HG03060 (cell line): Measurements from ENCODE around the gene EPHA4.
A peak's percentile ranks its signal among the peaks of the same experiment; 100 is the strongest.

Experiments
- ATAC-seq: cut with Tn5 transposase; IDR thresholded peaks from one replicate; pipeline ENCODE4 v1.9.1; 2021; ENCODE audit warnings: low read depth, moderate number of reproducible peaks; ENCODE audit not compliant: unreplicated experiment

EPHA4 gene

DNA sequence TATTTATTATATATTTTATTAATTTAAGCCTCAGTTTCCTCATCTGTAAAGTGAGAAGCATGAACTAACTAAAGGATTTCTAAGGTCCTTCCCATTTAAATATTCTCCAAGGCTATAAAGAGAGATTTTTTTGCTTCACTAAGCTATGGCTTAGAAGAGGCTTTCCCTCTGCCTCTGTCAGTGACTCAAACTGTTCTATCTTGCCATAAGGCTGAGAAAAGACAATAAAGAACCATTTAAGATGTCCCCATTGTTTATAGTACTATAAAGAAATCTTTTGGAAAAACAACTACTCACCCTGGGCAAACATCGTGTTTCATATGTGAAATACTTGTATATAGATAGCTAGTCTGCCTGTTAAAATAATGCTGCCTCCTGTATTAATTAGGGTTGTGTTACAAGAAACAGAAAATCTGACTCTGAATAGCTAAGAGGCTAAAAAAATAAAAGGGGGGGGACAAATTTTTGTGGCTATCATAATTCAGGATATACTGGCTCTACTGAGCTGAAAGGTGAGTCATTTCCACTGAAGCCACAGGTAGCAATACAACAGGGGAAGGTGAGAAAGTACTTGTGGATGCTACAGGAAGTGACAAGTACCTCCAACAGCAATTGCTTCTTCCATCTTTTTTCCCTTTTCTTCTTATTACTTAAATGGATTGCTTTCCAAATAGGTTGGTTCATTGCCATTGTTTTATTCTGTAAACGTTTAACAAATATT, 25.4 kb downstream of the EPHA4 start:
- no peak for ATAC-seq

DNA sequence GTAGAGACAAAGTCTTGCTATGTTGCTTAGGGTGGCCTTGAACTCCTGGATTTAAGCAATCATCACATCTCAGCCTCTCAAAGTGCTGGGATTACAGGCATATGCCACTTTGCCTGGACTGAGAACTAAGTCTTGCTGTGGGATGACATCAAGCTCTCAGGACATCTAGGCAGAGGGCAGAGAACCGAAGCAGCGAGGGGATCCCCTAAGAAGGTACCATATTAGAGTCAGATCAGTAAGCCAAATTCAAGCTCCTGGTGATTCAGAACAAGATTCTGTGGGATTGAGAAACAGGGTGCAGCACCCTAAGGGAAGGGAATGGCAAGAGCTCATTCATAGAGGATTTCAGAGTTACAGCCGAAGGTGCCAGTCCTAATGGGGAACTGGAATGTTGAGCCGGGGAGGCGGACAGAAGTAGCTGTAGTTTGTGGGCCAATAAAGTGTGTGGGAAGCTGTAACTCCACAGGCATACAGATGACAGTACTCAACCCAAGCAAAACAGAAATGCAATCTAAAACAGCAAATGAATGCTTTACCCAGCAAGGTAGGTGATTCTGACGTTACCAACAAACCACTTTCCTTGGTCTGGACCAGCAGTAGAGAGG, 30.9 kb downstream of the EPHA4 start:
- no peak for ATAC-seq

DNA sequence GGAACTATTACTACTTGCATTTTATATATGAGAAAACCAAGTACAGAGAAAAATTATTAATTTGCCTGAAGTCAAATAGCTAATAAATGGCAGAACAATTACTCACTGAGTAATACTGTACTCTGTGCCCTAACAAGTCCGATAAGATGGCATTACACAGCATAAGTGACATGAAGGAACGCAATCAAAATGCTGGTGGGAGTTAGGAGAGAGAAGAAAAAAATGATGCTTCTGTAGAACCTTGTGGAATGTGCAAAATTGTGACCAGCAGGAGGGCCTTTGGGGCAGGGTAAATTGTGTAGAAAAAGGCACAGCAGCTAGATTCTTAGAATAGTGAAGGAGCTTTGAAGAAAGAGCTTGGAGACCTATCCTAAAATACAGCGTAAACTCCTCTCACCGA, 32.9 kb downstream of the EPHA4 start:
- no peak for ATAC-seq

DNA sequence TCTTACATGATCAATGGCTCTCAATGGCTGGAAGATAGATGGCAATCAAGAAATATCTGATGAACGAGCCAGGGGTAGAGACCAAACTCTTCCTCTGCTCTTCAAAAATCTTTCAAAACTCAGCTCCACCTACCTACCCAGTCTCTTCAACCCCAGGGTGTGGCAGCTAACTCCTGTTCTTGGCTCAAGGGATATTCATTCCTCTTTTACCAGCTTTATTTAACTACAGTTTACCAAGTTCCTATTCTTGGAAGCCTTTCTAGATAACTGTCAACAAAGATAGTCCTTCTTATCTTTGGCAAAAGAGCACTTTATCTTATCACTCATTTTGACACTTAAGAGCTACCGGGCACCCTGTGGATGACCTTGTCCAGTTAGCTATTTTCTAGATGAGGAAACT, 36.3 kb downstream of the EPHA4 start:
- no peak for ATAC-seq

DNA sequence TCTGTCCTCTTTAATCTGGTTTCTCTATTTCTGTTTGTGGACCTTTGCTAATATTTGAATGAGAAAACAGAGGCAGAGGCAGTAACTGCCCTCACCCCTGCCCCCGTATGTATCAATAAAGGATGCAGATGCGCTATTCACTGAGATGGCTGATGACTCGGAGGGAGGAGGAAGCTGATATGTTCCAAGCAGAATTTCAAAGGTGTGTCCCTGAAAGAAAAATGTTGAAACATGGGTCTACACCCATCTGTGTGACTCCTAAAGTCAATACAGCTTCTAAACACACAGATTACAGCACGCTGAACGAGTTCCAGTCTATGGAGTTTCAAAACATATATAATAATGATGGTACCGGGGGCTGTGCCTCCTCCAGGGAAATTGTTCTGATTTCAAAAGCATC, 38.8 kb downstream of the EPHA4 start:
- ATAC-seq = no peak

DNA sequence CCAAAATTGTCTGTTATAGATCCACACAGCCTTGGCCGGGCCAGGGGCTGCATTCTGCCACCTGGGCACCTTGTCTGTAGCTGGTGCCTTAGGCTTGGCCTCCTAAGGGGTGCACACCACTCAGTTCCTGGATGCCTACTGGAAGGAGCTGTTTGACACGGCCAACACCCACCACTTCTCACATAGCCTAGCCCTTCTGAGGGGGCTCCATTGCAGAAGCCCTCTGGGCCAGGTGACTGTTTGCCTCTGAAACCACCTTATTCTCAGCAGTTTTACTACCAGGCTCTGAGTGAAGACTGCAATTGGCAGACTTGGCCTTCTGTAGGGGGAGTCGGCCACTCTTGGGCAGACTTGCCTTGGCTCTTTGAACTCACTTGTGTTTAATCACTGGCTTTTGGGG, 39.5 kb downstream of the EPHA4 start:
- no peak for ATAC-seq

DNA sequence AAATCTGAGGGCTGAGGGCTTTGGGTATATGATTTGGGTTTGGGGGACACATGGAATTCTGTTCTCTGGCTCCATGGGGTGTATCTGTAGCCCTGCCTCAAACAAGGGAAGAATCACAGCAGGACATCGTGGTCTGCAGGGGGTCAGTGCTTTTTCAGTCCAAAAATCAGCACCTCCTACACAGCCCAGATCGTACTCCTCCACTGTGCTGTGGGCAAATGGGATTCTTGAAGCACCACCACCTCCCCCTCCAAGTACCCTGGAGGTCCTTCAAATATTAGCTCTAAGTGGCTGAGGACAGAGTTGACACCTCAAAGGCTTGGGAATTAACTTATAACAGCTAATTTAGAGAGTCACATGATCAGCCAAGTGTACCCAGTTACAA, 41.5 kb downstream of the EPHA4 start:
- no peak for ATAC-seq

DNA sequence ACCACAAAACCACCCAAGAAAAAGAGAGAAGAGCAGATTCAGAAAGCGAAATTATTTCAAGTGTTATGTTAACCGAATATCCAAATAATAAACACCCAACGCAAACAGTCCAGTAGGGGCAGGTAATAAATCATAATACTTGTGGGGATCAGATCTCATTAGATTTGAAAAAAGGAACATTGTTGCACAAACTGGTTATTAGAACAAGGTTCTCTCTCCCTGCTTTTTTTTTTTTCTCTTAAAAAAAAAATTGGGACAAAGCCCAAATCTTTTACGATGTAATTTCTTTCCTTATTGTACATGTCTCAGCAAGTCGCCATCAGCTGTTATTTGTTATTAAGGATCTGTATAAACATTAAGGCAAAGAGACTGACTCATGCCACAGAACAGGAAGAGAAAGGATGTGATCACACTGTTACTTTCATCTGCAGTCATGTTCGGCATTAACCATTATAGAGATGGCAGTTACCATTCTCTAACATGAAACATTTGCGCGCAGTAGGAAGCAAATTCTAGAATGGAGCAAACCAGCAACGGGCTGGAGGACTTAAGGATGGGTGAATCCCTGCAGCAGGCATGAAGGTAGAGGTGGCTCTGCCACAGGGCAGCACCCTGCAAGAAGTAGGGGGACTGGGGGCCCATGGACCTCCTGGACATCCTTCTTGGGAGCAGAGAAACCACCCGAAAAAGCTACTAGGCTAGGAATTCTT, 42.0 kb downstream of the EPHA4 start:
- no peak for ATAC-seq

DNA sequence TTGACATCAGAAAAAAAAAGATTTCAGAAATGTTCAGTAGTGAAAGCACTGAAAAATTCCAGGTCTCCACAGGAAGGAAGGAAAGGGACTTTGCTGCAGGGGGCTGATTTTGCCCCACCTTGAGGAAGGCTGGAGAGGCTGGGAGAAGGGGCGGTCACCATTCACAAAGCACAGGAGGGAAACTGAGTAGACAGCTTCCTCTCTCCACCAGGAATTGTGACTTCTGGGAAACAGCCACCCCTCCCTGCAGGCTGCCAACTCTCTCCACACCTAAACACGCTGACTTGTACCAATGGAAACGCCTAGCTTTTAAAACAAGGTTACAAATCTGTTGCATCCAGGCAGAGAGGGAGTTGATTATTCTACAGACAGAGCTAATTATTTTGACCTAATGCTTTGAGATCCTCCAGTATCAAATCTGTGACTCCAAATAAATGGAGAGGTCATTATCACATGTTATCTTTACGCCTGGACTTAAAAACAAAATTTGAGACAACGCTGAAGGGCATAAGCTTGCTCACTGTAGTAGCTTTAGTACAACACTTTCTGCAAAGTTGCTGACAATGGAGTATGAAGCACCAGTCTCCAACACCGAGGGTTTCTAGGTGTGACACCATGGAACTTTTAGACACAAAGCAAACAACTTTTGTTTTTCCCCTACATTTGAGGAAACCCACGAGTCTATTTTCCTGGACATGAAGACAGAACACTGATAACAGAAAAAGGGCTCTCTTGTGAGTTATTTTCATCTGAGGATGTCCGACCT, 42.7 kb downstream of the EPHA4 start:
- no peak for ATAC-seq

DNA sequence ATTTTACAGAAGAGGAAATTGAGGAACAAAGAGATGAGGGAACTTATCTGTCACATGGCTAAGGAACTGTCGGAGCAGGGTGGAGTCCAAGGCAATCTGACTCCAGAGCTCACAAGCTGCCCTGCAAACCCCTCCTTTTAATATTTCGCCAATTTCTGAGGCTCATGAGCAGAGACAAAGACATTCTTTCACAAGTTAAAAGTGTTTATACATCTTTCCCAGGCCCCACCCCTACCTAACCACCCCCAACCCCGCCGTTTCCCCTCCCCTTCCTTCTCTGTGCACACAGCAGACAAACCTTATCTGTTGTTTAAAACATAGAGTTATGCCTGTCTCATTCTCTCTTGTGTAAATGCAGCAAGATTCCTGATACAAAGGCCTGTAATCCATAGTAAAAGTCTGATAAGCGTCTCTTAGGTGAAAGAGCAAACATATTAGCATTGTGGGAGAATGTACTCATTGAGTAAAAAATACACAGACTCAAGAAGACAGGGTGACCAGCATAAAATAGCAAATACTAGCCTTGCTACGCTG, 44.3 kb downstream of the EPHA4 start:
- no peak for ATAC-seq

DNA sequence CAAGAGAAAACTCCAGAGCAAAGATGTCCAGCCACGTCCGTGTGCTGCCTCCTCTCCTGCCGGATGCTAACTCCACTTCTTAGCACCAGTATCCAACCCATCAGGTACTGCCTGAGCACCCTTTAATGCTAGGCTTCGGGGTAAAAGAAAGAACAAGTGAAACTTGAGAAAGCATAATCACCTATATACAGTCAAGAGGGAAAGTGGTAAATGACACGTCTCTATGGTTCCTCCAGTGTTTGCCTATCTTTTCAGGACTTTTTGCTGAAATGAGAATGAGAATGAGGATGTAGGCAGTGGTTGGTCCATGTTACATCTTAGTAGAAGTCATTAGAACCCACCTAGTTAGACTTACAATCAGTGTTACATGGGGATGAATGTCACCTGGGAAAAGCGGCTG, 47.9 kb downstream of the EPHA4 start:
- ATAC-seq = no peak

DNA sequence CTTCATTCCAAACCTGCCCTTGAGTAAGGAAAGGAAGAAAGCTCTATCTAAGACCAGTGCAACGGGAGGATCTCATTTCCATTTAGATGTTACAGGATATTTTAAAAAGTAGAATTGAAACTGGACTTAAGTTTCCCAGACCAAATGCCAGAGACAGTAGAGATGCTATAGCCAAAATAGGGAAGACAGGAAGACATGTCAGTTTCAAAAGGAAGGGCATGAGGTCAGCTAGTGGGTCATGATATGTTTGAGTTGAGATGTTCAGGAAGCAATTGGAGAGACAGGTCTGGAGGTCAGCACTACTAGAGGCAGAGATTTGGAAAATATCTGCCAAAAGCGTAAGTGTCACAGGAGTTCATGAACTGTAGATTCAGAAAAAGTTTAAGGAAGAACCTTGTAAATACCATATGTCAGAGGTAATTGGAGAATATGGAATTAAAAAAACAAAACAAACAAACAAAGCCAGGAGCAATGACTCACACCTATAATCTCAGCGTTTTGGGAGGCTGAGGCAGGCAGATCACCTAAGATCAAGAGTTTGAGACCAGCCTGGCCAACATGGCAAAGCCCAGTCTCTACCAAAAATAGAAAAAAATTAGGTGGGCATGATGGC, 50.8 kb downstream of the EPHA4 start:
- ATAC-seq = no peak

DNA sequence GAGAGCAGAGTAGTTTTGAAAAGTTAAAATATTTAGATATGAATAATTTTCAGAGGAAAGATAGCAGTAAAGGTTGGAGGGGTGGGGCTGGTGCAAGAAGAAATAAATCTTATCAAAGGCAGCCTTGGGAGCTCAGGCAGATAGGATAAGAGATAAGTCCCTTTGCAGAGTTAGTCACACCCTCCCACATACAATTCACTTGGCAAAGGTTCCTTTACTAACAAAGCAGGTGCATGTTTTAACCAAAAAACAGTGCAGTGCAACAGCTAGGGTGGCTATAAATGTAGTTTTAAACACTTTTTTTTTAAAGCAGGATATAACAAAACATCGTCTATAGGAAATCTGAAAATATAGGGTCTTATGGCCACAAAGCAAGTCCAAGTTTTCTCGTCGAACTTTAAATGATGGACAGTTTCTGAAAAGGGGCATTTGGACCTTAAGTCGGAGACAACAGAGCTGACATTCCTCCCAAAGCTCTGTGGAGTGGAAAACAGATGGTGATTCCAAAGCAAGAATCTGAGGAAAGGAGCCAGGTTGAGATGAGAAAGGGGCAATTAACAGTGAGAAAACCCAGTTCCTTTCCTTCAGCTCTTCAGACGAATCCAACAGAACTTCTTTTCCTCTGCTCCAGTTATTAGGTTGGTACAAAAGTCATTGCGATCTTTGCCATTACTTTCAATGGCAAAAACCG, 53.0 kb downstream of the EPHA4 start:
- ATAC-seq = no peak

DNA sequence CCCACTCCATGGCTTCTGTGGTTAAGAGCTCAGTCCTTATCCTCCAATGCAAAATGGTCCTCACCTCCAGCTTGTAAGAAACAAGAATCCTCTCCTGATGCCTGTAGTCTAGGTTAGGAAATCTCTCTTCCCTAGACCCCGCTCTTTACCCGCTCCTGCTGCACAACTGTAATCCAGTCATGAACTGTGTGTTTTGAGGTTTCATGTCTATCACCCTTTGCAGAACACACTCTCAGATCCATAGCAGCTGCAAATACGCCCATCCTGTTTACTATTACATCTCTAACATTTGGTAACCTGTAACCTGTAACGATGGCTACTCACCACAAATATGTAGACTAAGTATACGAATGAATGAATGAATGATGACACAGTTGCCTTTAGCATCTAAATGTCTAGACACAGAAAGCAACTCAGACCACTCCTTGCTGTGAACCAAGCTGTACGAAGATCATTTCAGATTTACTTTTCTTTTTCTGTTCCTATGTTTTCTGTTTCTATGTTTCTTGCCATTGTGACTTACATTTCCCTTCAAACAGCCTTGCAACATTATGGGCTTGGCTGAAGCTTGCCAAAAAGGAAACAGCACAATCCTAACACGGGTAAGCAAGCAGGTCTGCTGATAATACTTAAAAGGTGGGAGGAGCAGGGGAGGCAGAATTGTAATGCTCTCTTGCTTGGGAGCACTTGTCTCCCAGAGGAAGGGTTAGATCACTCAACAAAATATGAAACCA, 53.7 kb downstream of the EPHA4 start:
- ATAC-seq = peak; percentile 28

DNA sequence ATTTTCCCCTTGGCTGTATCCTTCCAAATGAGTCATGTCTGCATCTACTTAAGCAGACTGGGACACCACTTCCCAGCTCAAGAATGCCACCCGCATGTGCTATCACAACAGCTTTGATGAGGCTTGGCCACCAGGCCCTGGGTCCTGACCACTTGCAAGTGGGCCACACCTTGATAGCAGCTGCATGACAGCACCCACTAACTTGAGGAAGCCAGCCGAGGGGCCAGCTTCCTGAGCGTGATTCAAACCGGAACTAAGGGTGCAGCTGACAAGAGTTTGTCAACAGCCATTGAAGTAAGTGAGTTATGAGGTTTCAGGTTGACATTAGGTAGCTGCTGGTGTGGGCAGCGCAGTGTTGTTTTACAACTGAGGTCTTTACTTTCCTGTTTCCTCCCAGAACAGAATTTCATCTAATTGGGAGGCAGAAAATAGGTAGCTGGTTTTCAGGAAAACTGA, 54.4 kb downstream of the EPHA4 start:
- peak; percentile 83 for ATAC-seq

DNA sequence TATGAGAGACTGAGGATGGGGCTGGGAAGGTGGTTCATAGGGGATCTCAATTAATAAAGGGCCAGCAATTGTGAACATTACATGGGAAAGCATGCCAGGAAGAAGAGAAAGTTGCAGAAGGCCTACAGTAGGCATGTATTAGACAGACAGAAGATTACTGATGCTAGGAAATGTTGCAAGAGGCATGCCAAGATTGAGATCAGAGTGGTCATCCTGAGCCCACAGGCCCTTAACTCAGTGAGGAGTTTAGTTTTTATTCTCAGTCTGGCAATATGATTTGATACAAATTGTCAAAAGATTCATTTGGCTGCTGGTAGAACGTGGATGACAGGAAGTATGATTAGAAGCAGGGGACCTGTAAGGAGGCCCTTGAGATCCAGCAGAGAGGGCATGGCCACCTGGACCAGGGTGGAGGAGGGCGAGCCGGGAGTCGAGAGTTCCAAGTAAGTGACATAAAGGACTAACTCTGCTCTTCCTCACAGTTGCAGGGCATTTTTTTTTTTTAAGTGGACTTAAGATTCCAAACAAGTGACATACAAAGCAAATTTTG, 54.9 kb downstream of the EPHA4 start:
- no peak for ATAC-seq

DNA sequence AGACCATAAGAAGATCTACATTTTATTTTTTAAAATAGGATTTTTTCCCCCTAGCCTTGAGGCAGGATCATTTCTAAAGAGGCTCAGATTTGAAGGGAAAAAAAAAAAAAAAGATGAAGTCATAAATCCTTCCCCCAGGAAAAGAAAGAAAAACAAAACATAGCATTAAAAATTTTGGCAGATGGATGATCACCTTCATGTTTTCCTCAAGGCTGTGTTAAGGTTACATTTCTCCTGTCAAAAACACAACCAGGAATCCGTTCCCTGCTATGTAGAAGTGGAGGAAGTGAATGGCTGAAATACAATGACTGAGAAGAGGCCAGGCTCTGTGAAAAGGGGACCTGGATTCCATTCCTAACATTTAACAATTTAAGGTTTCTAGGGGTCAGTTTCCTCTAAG, 56.2 kb downstream of the EPHA4 start:
- ATAC-seq = no peak

DNA sequence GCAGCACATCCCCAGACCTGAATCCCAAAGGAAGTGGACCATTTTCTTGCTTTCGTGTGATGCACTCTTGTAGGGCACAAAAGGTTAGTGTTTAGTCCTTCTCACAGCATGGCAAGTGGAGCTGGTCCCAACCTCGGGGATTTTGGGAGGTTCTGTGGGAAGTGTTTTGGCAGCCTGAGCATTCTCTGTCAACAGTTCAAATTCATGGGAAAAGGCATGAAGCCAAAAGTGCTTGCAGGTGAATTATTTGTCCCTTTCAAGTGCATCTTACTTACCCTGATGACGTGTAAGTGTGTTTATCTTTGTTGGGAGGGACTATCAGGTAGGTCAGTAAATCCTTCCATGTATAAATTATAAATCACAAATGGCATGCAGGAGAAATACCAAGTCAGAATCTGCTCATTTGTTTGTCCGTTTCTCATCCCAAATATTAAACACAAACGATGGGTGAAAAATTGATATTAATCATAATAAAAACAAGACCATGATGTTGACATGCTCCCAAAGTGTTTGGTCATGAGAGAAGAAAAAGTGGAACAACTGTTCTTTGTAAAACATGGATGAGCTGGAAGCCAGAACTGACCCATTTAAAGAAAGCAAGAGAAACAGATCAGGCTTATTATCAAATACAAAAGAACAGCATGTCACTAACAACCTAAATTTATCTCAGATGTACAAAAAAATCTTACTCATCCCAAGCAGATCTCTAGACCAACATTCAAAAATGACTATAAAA, 57.6 kb downstream of the EPHA4 start:
- ATAC-seq = no peak
